ENCODE measurements around the gene TSKU.
"Not testable (repeated sequence)": the region's sequence is repeated elsewhere in the genome, so short reads cannot be mapped to it uniquely, and the experiment has no call there.

The TSKU gene

DNA sequence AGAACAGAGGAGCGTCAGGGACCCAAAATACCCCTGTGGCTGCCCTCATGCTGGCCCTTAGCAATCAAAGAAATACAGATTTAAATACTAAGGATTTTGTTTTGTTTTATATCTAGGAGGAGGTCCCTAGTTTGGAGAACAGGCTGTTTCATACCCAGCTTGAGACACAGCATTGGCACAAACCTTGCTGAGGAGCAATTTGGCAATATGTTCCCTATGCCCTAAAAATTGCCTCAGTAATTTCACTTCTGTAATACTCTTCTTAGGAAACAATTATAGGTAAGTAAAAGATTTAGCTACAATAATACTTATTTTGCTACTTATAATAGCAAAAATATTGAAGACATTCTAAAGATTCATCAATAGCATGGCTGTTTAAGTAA lies 37.0 kb downstream of the TSKU start:
- H3K4me3 ChIP-seq (ENCODE audit: low read length) = no peak overlapping the region
- TF ChIP-seq ZNF274 (IDR thresholded peaks at IDR 0.05; ENCODE audit: low read depth, low read length) = no peak

DNA sequence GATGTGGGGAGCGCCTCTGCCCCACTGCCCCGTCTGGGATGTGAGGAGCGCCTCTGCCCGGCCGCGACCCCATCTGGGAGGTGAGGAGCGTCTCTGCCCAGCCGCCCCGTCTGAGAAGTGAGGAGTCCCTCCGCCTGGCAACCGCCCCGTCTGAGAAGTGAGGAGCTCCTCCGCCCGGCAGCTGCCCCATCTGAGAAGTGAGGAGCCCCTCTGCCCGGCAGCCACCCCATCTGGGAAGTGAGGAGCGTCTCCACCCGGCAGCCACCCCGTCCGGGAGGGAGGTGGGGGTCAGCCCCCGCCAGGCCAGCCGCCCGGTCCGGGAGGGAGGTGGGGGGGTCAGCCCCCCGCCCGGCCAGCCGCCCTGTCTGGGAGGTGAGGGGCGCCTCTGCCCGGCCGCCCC lies 38.2 kb downstream of the TSKU start:
- not testable (repeated sequence) for H3K4me3 ChIP-seq (ENCODE audit: low read length)

DNA sequence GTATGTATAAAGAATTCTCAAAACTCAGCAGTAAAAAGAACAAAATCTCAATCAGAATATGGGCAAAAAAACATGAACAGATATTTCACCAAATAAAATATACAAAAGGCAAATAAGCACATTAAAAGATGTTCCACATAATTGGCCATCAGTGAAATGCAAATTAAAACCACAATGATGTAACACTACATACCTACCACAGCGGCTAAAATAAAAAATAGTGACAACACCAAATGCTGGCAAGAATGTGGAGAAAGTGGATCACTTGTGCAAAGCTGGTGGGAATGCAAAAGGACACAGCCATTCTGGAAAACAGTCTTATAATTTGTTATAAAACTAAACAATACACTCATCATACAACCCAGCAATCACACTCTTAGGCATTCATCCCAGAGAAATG lies 39.2 kb downstream of the TSKU start:
- TF ChIP-seq ZNF274 (IDR thresholded peaks at IDR 0.05; ENCODE audit: low read depth, low read length) = no peak
- H3K4me3 ChIP-seq (ENCODE audit: low read length) = no peak overlapping the region

DNA sequence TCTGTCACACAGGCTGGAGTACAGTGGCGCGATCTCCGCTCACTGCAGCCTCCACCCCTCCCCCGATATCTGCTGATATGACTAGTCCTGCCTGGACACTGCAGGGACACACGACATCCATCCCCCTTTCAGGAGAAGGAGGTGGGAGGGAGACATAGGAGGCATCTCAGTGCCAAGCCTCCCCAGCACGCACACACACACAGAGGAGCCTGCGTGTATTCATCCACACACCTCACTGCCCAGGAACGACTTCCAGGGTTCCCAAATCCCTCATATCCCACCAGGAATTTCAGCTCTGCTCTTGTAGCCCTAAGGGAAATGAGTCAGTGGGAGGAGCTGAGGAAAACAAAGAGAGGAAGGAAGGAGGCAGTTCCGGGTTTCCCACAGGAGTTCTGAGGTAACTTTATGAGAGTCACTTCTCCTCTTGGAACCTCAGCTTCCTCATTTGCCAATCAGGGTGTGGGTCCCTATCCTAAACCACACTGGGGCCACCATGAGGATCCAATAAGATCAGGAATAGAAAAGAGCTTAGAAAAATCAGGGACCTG lies 40.4 kb downstream of the TSKU start:
- no peak overlapping the region for H3K4me3 ChIP-seq (ENCODE audit: low read length)
- no peak for TF ChIP-seq ZNF274 (IDR thresholded peaks at IDR 0.05; ENCODE audit: low read depth, low read length)

DNA sequence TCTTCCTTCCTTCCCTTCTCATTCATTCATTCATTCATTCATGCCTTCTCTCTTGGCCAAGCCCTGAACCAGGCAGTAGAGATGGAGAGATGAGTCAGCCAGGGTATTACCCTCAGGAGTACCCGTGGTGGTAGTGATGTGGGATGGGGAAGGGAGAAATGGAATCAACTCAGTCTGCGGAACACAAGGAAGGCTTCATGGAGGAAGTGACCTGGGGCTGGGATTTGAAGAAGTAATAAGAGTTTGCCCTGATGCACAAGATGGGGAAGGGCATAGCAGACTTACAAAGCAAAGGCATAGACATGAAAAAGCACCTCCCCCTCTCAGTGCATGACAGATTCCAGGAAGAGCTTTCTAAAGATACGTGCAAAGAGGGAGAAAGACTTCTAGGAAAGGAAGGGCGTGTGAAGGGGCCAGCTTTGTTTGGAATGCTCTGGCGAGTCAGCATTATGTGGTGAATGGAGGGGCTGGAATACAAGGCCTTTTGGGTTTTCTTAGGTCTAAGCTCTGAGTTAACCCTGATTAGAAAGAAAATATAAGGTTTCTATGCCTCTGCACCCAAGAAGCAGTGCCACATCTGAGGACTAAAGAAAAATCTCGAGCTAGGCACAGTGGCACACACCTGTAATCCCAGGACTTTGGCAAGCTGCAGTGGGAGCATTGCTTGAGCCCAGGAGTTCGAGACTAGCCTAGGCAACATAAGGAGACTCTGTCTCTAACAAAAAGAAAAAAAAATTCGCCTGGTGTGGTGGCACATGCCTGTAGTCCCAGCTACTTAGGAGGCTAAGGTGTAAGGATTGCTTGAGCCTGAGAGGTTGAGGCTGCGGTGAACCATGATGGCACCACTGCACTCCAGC lies 41.2 kb downstream of the TSKU start:
- TF ChIP-seq ZNF274 (IDR thresholded peaks at IDR 0.05; ENCODE audit: low read depth, low read length) = no peak

DNA sequence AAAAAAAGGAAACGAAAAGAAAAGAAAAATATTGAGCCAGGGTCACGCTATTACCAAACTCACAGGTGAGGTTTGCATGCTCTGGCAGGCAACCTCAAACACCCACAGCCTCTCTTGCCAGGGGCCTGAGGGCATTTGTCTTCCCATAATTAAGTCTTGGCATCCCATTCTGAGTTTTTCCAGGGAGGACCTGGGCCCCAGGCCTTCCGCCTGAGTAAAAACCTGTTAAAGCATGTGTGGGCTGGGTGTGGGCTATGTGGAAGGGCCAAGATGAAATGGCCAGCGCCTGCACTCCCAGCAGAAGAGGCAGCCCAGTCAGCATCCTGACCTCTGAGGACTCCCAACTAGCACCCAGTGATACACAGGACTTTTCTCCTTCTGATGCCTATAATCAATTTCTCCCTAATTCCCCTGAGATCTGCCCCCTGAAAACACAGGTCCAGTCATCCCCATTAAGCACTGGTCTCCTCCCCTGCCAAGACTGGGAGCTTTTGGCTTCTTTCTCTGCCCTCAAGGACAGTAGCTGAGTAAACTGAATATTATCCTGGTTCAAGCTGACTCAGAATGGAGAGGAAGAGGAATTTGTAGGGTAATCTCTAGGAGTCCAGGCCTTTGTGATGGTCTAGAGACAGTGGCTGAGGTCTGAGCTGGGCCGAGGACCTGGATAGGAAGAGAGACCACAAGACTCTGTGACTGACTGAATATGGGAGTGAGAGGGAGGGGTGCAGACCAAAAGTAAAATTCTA lies 42.0 kb downstream of the TSKU start:
- no peak overlapping the region for H3K4me3 ChIP-seq (ENCODE audit: low read length)
- no peak for TF ChIP-seq ZNF274 (IDR thresholded peaks at IDR 0.05; ENCODE audit: low read depth, low read length)

More for the DNA sequence above, 41.2 kb downstream of the TSKU start:
- no peak overlapping the region for H3K4me3 ChIP-seq (ENCODE audit: low read length)

DNA sequence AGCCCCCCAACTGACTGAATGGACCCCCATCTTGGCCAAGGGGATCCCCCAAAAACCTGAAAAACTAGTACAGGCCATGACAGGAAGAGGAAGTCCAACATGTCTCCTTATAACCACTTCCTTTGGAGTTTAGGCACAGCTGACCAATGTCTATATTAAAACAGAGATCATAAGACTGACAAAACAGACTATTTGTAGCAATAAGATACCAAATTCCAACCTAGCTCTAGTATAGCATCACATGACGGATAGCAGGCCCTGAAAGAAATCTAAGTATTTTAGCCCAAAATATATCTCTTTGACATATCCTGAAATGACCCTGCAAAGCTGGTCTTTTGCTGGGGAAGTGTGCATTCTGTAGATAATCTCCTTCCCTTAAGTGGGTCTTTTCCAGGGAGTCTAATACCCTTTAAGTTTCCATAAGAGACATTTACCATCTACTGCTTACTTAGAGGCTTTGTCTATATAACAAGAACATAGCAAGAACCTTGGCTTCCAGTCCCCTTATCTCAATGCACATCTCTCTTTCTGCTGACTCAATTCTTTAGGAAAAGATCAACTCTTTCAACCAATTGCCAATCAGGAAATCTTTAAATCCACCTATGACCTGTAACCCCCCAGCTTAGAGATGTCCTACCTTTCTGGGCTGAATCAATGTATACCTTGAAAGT lies 42.7 kb downstream of the TSKU start:
- TF ChIP-seq ZNF274 (IDR thresholded peaks at IDR 0.05; ENCODE audit: low read depth, low read length) = no peak
- no peak overlapping the region for H3K4me3 ChIP-seq (ENCODE audit: low read length)

DNA sequence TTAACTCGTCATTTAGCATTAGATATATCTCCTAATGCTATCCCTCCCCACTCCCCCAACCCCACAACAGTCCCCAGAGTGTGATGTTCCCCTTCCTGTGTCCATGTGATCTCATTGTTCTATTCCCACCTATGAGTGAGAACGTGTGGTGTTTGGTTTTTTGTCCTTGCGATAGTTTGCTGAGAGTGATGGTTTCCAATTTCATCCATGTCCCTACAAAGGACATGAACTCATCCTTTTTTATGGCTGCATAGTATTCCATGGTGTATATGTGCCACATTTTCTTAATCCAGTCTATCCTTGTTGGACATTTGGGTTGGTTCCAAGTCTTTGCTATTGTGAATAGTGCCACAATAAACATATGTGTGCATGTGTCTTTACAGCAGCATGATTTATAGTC lies 43.4 kb downstream of the TSKU start:
- H3K4me3 ChIP-seq (ENCODE audit: low read length) = not testable (repeated sequence)

DNA sequence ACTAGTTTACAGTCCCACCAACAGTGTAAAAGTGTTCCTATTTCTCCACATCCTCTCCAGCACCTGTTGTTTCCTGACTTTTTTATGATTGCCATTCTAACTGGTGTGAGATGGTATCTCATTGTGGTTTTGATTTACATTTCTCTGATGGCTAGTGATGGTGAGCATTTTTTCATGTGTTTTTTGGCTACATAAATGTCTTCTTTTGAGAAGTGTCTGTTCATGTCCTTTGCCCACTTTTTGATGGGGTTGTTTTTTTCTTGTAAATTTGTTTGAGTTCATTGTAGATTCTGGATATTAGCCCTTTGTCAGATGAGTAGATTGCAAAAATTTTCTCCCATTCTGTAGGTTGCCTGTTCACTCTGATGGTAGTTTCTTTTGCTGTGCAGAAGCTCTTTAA lies 43.8 kb downstream of the TSKU start:
- not testable (repeated sequence) for H3K4me3 ChIP-seq (ENCODE audit: low read length)

DNA sequence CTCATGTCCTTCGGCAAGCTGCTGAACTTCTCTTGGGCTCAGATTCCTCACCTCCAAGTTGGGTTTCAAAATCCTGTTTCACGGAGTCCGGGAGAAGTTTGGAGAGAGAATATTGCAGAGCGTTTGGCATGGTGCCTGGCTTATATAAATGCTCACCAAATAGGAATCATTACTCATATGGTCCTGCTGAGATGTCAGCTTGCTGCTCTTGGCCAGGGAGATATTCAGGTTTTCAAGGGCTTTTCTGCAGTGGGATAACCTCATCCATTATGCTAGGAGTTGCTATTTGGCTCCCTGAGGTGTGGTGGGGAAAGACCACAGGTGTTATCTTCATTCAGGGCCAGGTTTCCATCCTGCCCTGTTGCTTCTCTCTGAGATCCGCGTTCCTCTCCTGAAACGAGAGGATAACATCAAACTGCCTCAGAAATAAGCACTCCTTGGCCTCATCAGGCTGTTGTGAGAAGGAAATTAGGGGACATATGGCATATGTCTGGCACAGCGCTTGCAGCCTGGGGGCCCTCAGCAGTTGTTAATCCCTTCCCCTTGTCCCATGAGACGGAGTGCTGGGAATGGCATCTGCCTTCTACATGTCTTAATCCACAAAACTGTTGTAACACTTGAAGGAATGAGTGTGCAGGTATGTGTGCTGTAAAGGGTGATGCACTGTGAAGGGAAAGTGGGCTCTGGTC lies 47.6 kb downstream of the TSKU start:
- no peak overlapping the region for H3K4me3 ChIP-seq (ENCODE audit: low read length)
- TF ChIP-seq ZNF274 (IDR thresholded peaks at IDR 0.05; ENCODE audit: low read depth, low read length) = no peak

DNA sequence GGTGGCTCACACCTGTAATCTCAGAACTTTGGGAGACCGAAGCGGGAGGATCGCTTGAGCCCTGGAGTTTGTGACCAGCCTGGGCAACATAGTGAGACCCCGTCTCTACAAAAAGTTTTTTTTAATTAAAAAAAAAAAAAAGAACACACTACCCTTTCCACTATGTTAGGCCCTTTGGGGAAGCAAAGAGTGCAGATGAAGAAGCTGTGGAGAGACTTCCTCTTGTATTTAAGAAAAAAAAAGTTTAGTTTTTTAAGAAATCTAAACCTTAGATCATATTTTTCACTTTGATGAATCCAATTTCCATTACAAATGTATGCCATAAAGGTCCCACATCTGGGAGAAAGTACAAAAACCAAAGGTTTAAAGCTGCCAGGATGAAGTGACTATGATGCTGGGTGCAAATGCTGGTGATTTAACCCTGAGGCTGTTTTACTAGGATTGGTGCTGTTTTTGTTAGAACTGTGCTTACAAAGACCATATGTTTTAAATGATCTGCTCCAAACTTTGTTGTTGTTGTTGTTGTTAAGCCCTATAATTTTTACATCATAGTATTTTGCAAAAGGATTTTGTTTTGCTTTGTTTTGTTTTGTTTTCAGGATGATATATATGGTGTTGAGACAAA lies 48.6 kb downstream of the TSKU start:
- no peak for TF ChIP-seq ZNF274 (IDR thresholded peaks at IDR 0.05; ENCODE audit: low read depth, low read length)
- no peak overlapping the region for H3K4me3 ChIP-seq (ENCODE audit: low read length)

DNA sequence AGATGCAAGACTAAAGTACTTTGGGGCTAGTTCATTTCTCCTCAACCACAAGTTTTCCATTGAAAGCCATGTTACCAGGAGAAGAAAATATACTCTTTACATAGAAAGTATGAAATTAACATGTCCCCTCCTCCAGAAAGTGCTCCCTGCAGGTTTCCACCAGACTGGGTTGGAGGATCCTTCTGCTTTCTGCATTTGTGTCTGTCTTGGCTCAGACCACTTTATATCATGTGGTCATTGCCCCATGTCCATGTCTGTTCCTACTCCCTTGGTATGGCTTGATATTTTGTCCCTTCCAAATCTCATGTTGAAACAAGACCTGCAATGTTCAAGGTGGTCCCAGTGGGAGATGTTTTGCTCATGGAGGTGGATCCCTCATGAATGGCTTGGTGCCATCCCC lies 49.2 kb downstream of the TSKU start:
- no peak for TF ChIP-seq ZNF274 (IDR thresholded peaks at IDR 0.05; ENCODE audit: low read depth, low read length)
- no peak overlapping the region for H3K4me3 ChIP-seq (ENCODE audit: low read length)

DNA sequence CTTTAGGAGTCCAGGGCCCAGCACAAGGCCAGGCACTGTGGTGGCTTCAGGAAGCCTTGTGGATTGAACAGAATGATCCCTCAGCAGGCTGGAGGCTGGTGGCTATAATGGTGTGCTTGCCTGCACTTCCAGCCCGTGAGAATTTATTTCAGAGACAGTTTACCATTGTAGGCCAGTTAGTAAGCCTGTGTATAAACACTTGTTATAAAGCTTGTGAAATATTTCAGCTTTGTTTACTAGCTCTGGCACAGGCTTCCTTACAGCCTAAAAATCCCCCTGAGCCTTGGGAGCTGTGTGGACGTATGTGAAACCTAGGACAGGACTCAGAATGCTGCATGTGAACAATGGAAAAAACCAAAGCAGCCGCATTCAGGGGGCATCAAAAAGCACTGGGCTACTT lies 51.0 kb downstream of the TSKU start:
- no peak overlapping the region for H3K4me3 ChIP-seq (ENCODE audit: low read length)
- TF ChIP-seq ZNF274 (IDR thresholded peaks at IDR 0.05; ENCODE audit: low read depth, low read length) = no peak

DNA sequence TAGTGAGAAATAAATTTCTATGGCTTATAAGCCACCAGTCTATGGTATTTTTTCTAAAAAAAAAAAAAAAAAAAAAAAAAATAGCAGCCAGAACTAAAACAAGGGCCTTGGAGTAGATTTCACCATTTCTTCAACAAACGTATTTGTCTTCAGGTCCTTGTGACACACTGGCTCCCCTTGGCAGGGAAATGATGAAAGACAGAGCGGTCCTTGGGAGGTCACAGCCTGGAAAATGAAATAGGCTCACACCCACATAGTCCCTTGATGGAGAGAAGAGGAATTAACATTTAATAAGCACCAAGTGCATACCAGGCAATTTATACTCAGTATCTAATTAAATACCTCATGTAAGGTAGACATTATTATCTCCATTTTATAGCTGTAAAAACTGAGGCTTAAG lies 51.9 kb downstream of the TSKU start:
- no peak overlapping the region for H3K4me3 ChIP-seq (ENCODE audit: low read length)
- no peak for TF ChIP-seq ZNF274 (IDR thresholded peaks at IDR 0.05; ENCODE audit: low read depth, low read length)

Data from GM08714 (cell line).